ENCODE results near the gene RMP24.
"Not testable (repeated sequence)": the region's sequence is repeated elsewhere in the genome, so short reads cannot be mapped to it uniquely, and the experiment has no call there.

The RMP24 gene

GRCh38 chr18:35968278-35968880, 4.1 kb upstream of the RMP24 start:
- DNase-seq = no peak

GRCh38 chr18:35969676-35970075, 2.8 kb upstream of the RMP24 start:
- no peak for DNase-seq

- DNase-seq = no peak
Measured at GRCh38 chr18:35971661-35972196, 750 bp upstream of the RMP24 start.

- DNase-seq = no peak
Measured at GRCh38 chr18:35973650-35974049, 1.2 kb downstream of the RMP24 start.

- DNase-seq = no peak
Measured at GRCh38 chr18:35974181-35974580, 1.7 kb downstream of the RMP24 start.

GRCh38 chr18:35979112-35979511, 6.6 kb downstream of the RMP24 start:
- no peak for DNase-seq

- peak; percentile 97 for DNase-seq
Measured at GRCh38 chr18:35982409-35983114, 10.1 kb downstream of the RMP24 start.

GRCh38 chr18:35983147-35983546, 10.7 kb downstream of the RMP24 start:
- peak; percentile 9 for DNase-seq

- peak; percentile 93 for DNase-seq
Measured at GRCh38 chr18:35983818-35984217, 11.3 kb downstream of the RMP24 start.

- DNase-seq = no peak
Measured at GRCh38 chr18:35991696-35992095, 19.2 kb downstream of the RMP24 start.

- DNase-seq = no peak
Measured at GRCh38 chr18:35993013-35993412, 20.5 kb downstream of the RMP24 start.

- DNase-seq = no peak
Measured at GRCh38 chr18:35998967-35999366, 26.5 kb downstream of the RMP24 start.

GRCh38 chr18:35999925-36000324, 27.4 kb downstream of the RMP24 start:
- DNase-seq = peak; percentile 16

- DNase-seq = no peak
Measured at GRCh38 chr18:36006997-36007396, 34.5 kb downstream of the RMP24 start.

GRCh38 chr18:36009214-36009613, 36.7 kb downstream of the RMP24 start:
- no peak for DNase-seq

- peak; percentile 54 for DNase-seq
Measured at GRCh38 chr18:36012891-36013290, 40.4 kb downstream of the RMP24 start.

- no peak for DNase-seq
Measured at GRCh38 chr18:36015629-36016028, 43.1 kb downstream of the RMP24 start.

- peak; percentile 13 for DNase-seq
Measured at GRCh38 chr18:36017232-36017631, 44.8 kb downstream of the RMP24 start.

GRCh38 chr18:36020174-36020711, 47.8 kb downstream of the RMP24 start:
- DNase-seq = no peak

- no peak for DNase-seq
Measured at GRCh38 chr18:36023336-36023735, 50.9 kb downstream of the RMP24 start.

- not testable (repeated sequence) for DNase-seq
Measured at GRCh38 chr18:36024241-36024640, 51.8 kb downstream of the RMP24 start.

- DNase-seq = peak; percentile 35
Measured at GRCh38 chr18:36025025-36025424, 52.5 kb downstream of the RMP24 start.

GRCh38 chr18:36028859-36029258, 56.4 kb downstream of the RMP24 start:
- DNase-seq = no peak
